Nephron (organoid): ENCODE results near the gene DIP2C.

ENCODE experiments used
- H3K27ac Mint-ChIP-seq, 3 experiments: 2 replicates each; pipeline ENCODE4 v1.8.0; 2020; ENCODE audit warnings: mixed read lengths in 3 of 3, mild to moderate bottlenecking in 2 of 3, moderate library complexity in 1 of 3
- H3K27me3 Mint-ChIP-seq: 2 replicates; pipeline ENCODE4 v1.8.0; 2021; ENCODE audit warnings: low read depth, mild to moderate bottlenecking, moderate library complexity, mixed read lengths
- H3K36me3 Mint-ChIP-seq: 2 replicates; pipeline ENCODE4 v1.8.0; 2020; ENCODE audit warnings: low read depth, mixed read lengths
- H3K4me1 Mint-ChIP-seq: 2 replicates; pipeline ENCODE4 v1.8.0; 2020; ENCODE audit warnings: mixed read lengths
- H3K4me3 Mint-ChIP-seq, 3 experiments: 2 replicates each; pipeline ENCODE4 v1.8.0; 2020; ENCODE audit warnings: mild to moderate bottlenecking in 3 of 3, mixed read lengths in 3 of 3, moderate library complexity in 2 of 3
- H3K9me3 Mint-ChIP-seq: 2 replicates; pipeline ENCODE4 v1.8.0; 2020; ENCODE audit warnings: mixed read lengths
- TF ChIP-seq, protein P1 (sequence below), 3 experiments: fragments of 200-600 bp; sonication (generic); IDR thresholded peaks; one replicate each; pipeline ENCODE4 v1.5.0; 2021; ENCODE audit warnings: antibody characterized with exemption in 3 of 3; ENCODE audit not compliant: unreplicated experiment in 3 of 3

DIP2C gene

DNA sequence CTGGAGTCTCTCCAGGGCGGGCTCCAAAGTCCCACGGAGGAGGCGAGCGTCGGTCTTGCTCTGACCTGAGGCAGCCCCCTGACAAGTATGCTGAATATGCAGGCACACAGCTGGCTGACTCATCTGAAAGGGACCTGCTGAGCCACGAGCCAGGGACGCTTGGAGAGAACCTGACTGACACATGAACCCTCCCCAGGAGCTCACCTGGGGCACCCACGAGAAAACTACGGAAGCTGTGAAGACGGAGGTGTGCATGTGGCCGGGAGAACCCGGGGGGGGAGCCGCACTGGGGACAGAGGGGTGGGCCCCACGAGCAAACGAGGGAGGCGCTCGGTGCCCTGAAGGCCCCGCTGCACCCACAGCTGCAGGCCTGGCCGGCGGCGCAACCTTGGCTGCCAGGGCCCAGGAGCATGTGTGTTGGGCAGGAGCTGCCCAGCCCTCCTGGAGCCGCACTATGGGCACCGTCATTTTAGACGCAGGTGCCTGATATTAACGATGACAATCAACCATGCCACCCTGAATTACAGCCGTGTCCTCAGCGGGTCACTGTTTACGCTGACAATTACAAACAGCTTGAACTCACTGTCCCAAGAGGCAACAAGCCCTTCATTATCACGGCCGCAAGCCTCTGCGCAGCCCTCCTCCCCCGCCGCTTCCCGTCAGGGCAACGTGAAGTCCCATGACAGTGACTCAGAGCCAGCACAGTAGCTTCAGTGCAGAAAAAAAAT lies 64.7 kb downstream of the DIP2C start:
- TF ChIP-seq, protein P1, sequence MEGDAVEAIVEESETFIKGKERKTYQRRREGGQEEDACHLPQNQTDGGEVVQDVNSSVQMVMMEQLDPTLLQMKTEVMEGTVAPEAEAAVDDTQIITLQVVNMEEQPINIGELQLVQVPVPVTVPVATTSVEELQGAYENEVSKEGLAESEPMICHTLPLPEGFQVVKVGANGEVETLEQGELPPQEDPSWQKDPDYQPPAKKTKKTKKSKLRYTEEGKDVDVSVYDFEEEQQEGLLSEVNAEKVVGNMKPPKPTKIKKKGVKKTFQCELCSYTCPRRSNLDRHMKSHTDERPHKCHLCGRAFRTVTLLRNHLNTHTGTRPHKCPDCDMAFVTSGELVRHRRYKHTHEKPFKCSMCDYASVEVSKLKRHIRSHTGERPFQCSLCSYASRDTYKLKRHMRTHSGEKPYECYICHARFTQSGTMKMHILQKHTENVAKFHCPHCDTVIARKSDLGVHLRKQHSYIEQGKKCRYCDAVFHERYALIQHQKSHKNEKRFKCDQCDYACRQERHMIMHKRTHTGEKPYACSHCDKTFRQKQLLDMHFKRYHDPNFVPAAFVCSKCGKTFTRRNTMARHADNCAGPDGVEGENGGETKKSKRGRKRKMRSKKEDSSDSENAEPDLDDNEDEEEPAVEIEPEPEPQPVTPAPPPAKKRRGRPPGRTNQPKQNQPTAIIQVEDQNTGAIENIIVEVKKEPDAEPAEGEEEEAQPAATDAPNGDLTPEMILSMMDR (IDR thresholded peaks at IDR 0.05; ENCODE audit: unreplicated experiment in 3 of 3): no peak
- H3K27me3 Mint-ChIP-seq: no peaks in the 10 kb centered on the region
- H3K9me3 Mint-ChIP-seq: no peaks in the 10 kb centered on the region
- H3K36me3 Mint-ChIP-seq: peaks cover 9% of the 10 kb centered on the region
- peak overlapping the region; percentile 31 to 83 (median 71) for H3K27ac Mint-ChIP-seq
- H3K4me3 Mint-ChIP-seq: peak overlapping the region; percentile 32 to 62 (median 60)
- peaks cover 62% of the 10 kb centered on the region for H3K4me1 Mint-ChIP-seq

DNA sequence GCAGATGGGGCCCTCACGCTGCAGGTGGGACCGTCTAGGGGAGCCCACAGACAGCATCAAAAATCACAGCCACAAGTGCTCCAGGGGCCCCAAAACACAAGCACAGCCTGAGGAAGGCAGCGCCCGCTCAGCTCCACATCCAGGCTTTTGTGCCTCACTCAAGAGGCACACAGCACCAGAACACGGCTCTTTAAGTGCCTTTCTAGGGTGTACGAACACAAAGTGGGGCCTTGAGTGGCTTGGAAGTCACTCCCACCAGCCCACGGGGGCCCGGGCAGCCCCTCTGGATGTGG lies 65.2 kb downstream of the DIP2C start:
- Mint-ChIP-seq H3K27ac (peak overlapping the region; percentile 31 to 83 (median 71)), H3K4me1 (peaks cover 66% of the 10 kb centered on the region), H3K27me3 (no peaks in the 10 kb centered on the region), H3K36me3 (peaks cover 8% of the 10 kb centered on the region), H3K9me3 (no peaks in the 10 kb centered on the region), H3K4me3 (peak overlapping the region in 2 of 3 experiments; percentile 60 to 62)
- TF ChIP-seq, protein P1 (IDR thresholded peaks at IDR 0.05; ENCODE audit: unreplicated experiment in 3 of 3): no peak

DNA sequence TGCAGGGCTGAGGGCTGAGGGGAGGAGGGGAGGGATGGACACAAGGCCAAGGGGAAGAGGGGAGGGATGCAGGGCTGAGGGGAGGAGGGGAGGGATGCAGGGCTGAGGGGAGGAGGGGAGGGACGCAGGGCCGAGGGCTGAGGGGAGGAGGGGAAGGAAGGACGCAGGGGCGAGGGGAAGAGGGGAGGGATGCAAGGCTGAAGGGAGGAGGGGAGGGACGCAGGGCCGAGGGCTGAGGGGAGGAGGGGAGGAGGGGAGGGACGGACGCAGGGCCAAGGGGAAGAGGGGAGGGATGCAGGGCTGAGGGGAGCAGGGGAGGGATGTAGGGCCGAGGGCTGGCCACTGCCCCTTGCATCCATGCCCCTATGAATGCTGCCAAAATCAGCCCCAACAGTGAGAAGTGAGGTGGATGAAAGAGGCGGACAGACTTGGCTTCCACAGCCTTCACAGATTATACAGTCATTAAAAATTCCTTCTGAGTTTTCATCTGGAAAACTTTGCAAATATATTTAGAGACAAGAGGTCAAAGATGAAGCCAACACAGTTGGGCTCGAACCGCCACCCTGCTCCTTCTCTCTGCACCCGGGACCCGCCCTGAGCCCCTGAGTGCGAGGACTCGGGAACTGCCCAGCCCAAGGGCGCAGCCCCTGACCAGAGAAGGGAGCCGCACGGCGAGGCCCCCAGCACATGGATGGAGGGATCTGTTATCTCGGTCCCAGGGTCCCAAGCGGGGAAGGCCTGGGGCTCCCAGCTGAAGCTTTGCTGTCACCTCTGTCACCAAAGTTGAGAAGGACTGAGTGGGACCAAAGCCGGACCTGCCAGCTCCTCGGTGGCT lies 65.8 kb downstream of the DIP2C start:
- peak overlapping the region; percentile 40 to 68 (median 54) for H3K27ac Mint-ChIP-seq
- no peak overlapping the region for H3K4me3 Mint-ChIP-seq
- no peaks in the 10 kb centered on the region for H3K27me3 Mint-ChIP-seq
- peaks cover 3% of the 10 kb centered on the region for H3K36me3 Mint-ChIP-seq
- peaks cover 72% of the 10 kb centered on the region for H3K4me1 Mint-ChIP-seq
- no peaks in the 10 kb centered on the region for H3K9me3 Mint-ChIP-seq
- TF ChIP-seq, protein P1 (IDR thresholded peaks at IDR 0.05; ENCODE audit: unreplicated experiment in 3 of 3): no peak

DNA sequence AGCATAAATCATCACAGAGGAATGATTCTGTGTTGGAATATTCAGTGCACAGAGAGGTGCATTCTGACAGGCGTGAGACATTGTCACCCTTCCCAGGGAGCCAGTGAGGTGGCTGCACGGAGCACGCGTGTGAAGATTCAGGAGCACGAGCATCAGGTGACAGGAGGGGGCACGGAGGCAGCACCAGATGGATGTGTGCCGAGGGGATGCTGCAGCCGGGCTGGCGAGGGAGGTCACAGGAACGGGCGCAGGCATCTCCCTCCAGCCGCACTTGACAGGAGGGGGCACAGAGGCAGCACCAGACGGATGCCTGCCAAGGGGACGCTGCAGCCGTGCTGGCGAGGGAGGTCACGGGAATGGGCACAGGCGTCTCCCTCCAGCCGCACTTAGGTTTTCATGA lies 66.5 kb downstream of the DIP2C start:
- TF ChIP-seq, protein P1 (IDR thresholded peaks at IDR 0.05; ENCODE audit: unreplicated experiment in 3 of 3): no peak
- no peaks in the 10 kb centered on the region for H3K9me3 Mint-ChIP-seq
- no peaks in the 10 kb centered on the region for H3K36me3 Mint-ChIP-seq
- H3K27ac Mint-ChIP-seq: peak overlapping the region in 1 of 3 experiments; percentile 29
- H3K27me3 Mint-ChIP-seq: no peaks in the 10 kb centered on the region
- H3K4me1 Mint-ChIP-seq: peaks cover 75% of the 10 kb centered on the region
- H3K4me3 Mint-ChIP-seq: peak overlapping the region in 1 of 3 experiments; percentile 16

DNA sequence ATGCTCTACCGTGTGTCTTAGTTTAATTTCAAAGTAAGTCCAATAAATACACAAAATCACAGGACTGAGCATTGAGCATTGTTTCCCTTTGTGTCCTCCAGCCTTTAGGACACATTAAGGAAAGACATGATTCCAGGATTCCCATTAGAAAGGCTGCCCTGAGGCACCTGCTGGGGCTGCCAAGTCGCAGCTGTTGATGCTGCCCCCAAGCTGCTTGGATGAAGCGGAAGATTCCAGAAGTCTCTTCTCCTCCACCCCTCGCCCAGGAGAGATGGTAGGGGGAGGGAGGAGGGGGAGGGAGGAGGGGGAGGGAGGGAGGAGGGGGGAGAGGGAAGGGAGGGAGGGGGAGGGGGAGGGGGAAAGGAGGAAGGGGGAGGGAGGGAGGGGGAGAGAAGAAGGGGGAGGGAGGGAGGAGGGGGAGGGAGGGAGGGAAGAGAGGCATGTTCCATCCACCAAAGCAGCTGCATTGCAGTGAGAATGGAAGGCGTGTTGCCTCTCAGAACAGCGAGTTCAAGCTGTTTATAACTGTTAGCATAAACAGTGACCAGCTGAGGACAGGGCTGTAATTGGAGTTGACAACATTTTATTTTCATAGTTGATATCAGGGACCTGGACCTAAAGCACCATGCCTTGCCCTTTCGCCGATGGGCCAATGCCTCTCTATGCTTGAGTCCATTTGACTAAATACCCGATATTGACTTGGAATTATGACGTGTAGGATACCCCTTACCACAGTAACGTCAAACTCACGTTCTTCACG lies 67.3 kb downstream of the DIP2C start:
- Mint-ChIP-seq H3K4me3 (peak overlapping the region in 1 of 3 experiments; percentile 57), H3K27ac (peak overlapping the region in 2 of 3 experiments; percentile 29 to 83), H3K36me3 (no peaks in the 10 kb centered on the region), H3K9me3 (no peaks in the 10 kb centered on the region), H3K4me1 (peaks cover 77% of the 10 kb centered on the region), H3K27me3 (no peaks in the 10 kb centered on the region)
- TF ChIP-seq, protein P1 (IDR thresholded peaks at IDR 0.05; ENCODE audit: unreplicated experiment in 3 of 3): no peak
